K562 (cell line): Measurements from ENCODE around the gene CNTN4.

Experiments used
- CTCF ChIP-seq, 3 experiments: IDR thresholded peaks in 2 of 3; conservative IDR thresholded peaks in 1 of 3; 2 replicates each; pipeline ENCODE4 v1.5.1; 2011 to 2012; ENCODE audit warnings: low read length in 3 of 3, mild to moderate bottlenecking in 3 of 3, control low read depth in 2 of 3, improper control_type of control experiment in 1 of 3, inconsistent platforms in 1 of 3, low read depth in 1 of 3, mixed read lengths in 1 of 3, moderate library complexity in 1 of 3; ENCODE audit not compliant: insufficient read depth in 2 of 3
- POLR2A ChIP-seq: fragments of 450-650 bp; conservative IDR thresholded peaks from 2 replicates; pipeline ENCODE4 v1.6.1; 2016

GRCh38 chr3:2802429-2802828 is 703.8 kb downstream of the CNTN4 start:
- TF ChIP-seq CTCF (IDR thresholded peaks at IDR 0.05 in 2 of 3, conservative IDR thresholded peaks at IDR 0.05 in 1 of 3; ENCODE audit: insufficient read depth in 2 of 3, low read depth in 1 of 3, low read length in 3 of 3) (no peak), POLR2A (no peak)
